SH-SY5Y (cell line): Measurements from ENCODE around the gene SARDH.

Experiments used
- GATA2 ChIP-seq: IDR thresholded peaks from 2 replicates; pipeline ENCODE4 v1.6.1; 2011; ENCODE audit warnings: mild to moderate bottlenecking, low read depth, low read length
- GATA3 ChIP-seq: IDR thresholded peaks from 2 replicates; pipeline ENCODE4 v1.6.1; 2011; ENCODE audit warnings: low read depth, mild to moderate bottlenecking, low read length, moderate library complexity

The SARDH gene

GRCh38 chr9:133665535-133665934 lies 72.6 kb downstream of the SARDH start:
- no peak for TF ChIP-seq GATA2
- no peak for TF ChIP-seq GATA3

- TF ChIP-seq GATA3 = no peak
- no peak for TF ChIP-seq GATA2
These were observed 73.1 kb downstream of the SARDH start for GRCh38 chr9:133665096-133665495.

- TF ChIP-seq GATA2 (no peak), GATA3 (no peak)
These were observed 73.7 kb downstream of the SARDH start for GRCh38 chr9:133664173-133665050.

- TF ChIP-seq GATA3 (no peak), GATA2 (no peak)
These were observed 76.2 kb downstream of the SARDH start for GRCh38 chr9:133661846-133662540.

GRCh38 chr9:133659516-133659915 lies 78.6 kb downstream of the SARDH start:
- TF ChIP-seq GATA2 (no peak), GATA3 (no peak)

GRCh38 chr9:133658442-133659431 lies 79.4 kb downstream of the SARDH start:
- TF ChIP-seq GATA2 = no peak
- TF ChIP-seq GATA3 = no peak

- TF ChIP-seq GATA2 (no peak), GATA3 (no peak)
These were observed 81.0 kb downstream of the SARDH start for GRCh38 chr9:133657120-133657661.

- TF ChIP-seq GATA2 (no peak), GATA3 (no peak)
These were observed 81.7 kb downstream of the SARDH start for GRCh38 chr9:133656211-133657119.

GRCh38 chr9:133655701-133656100 lies 82.5 kb downstream of the SARDH start:
- TF ChIP-seq GATA3 (no peak), GATA2 (no peak)

GRCh38 chr9:133654736-133655657 lies 83.2 kb downstream of the SARDH start:
- TF ChIP-seq GATA2 = no peak
- no peak for TF ChIP-seq GATA3

GRCh38 chr9:133653638-133654037 lies 84.5 kb downstream of the SARDH start:
- no peak for TF ChIP-seq GATA3
- no peak for TF ChIP-seq GATA2

- TF ChIP-seq GATA3 (no peak), GATA2 (no peak)
These were observed 88.1 kb downstream of the SARDH start for GRCh38 chr9:133650026-133650425.
